D721Med (cell line): ENCODE results near the gene GIMAP8.

Experiments used
- DNase-seq: peaks from one replicate; pipeline ENCODE4 v3.0.0; 2011; ENCODE audit warnings: low spot score; ENCODE audit not compliant: insufficient read length
- FAIRE-seq: peaks from 2 replicates; lab custom pipeline; 2011; peaks lifted over from hg19 to GRCh38; lab: Jason Lieb, UNC
- TF ChIP-seq, protein P1 (sequence below): IDR thresholded peaks from 2 replicates; pipeline ENCODE4 v1.5.1; 2012; ENCODE audit warnings: mild to moderate bottlenecking, control low read depth; ENCODE audit not compliant: insufficient read depth; ENCODE audit errors: missing control alignments

Gene GIMAP8

DNA sequence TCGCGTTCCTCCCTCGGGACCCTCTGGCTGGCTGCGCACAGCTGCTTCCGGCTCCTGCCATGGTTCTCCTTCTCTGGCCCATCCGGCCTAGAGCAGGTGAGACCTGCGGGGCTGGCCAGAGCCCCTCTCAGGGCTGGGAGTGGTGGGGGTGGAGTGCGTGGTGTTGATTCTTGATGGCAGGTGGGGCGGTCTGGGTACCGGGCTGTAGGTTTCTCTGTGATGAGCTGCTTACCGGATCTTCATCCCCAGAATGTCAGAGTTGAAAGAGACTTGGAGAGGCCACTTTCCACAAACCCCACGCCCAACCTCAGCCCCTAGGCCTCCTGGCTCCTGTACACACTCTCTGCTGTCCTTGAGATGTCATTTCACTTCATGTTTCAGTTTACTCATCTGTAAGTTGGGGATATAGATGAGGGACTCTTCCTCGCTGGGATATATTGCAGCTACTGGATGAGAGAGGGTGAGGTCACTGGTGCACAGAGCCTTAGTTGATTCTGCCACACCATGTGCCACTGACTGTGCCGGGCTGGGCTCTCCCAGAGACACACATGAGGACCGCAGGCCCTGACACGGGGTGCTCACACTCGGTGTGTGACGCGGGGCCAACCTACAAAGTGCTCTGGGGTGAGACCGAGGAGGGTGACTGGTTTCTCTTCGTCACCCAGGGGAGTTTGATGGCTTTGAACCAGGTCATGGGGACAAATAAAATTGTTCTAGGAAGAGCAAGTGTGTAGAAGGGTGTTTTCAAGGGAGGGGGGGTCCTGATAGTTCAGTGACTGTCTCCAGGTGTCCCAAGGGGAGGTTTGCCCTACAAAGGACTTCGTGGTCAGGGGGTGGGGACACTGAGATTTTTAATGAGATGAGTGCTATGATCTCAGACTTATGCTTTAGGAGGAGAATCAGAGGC is 41.8 kb upstream of the GIMAP8 start:
- TF ChIP-seq, protein P1, sequence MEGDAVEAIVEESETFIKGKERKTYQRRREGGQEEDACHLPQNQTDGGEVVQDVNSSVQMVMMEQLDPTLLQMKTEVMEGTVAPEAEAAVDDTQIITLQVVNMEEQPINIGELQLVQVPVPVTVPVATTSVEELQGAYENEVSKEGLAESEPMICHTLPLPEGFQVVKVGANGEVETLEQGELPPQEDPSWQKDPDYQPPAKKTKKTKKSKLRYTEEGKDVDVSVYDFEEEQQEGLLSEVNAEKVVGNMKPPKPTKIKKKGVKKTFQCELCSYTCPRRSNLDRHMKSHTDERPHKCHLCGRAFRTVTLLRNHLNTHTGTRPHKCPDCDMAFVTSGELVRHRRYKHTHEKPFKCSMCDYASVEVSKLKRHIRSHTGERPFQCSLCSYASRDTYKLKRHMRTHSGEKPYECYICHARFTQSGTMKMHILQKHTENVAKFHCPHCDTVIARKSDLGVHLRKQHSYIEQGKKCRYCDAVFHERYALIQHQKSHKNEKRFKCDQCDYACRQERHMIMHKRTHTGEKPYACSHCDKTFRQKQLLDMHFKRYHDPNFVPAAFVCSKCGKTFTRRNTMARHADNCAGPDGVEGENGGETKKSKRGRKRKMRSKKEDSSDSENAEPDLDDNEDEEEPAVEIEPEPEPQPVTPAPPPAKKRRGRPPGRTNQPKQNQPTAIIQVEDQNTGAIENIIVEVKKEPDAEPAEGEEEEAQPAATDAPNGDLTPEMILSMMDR, result no peak
- DNase-seq (no peak), FAIRE-seq (no peak)

DNA sequence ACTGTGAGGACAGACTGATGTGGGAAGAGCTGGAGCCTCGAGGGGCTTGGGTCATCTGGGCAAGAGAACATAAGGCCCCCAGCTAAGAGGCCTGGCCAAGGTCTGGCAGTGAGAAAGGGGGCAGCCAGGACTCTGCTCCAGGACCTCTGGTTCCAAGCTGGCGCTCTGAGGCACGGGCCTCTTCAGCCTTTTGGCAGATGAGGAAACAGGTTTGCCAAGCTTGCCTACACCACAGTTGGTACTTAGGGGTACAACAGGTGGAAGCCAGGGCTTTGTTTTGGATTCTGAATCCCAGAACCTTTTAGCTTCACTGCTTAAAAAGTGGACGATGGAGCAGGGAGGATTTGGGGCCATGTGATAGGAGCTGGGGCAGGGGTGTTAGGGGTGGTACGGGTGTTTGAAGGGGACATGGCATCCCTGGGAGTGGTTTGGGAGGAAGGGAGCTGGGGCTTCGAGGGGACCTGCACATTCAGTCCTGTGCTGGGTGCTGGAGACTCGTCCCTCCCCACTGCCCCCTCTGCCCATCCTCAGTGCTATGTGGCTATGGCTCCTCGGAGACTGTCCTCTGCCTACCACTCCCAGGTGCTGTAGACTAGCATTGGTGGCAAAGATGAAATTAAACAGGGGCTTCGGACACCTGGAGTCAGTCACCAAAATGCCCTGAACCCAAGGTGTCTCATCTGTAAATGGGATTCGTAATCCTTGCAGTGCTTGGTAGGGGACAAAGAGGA is 41.0 kb upstream of the GIMAP8 start:
- TF ChIP-seq, protein P1, result no peak
- no peak for FAIRE-seq
- no peak for DNase-seq

DNA sequence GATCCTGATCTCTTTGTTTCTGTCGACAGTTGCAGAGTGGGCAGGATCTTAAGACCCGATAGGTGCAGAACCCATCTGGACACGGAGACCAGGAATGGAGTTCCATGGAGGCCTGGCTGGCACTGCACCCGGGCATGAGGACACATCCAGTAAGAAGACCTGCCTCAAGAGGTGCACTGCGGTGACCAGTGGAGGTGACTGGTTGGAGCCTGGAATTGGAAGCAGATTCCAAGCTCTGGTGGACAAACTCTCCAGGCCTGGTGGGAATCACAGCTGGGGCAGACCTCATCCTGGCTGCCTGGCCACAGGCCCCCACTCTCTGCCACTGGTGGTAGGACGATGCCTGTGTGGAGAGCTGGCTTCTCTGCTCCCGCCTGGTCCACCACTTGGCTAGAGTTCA is 40.3 kb upstream of the GIMAP8 start:
- TF ChIP-seq, protein P1, result no peak

DNA sequence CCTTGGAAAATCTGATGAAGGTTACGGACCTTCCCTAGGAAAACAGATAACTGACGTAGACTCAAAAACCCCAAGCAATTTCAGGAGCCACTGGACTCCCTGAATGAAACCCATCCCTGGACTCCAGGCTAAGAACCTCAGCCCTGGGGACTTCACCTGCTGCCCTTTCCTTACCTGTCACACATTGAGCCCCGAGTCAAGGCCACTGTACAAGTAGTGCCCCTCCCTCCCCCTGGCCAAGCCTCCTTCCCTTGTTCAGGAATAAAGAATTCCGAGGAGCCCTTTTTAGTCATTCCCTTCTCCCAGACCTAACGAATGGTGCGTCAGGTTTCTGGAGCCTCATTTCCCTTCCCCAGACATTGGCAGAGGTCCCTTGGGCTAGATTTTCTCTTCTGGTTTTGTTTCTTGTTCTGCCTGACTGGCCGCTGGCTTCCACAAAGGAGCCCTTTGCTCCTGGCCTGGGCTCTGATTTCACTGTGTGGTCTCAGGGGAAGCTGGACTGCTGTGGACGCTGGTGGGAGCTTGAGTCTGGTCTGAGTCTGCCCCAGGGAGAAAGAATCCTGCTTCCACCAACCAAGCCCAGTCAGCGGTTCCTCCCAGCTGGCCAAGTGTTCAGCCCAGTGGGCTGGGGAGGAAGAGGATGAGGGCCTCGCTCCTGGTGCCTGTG is 39.6 kb upstream of the GIMAP8 start:
- FAIRE-seq, result no peak
- DNase-seq, result no peak
- TF ChIP-seq, protein P1, result no peak

More for the DNA sequence above, 40.3 kb upstream of the GIMAP8 start:
- FAIRE-seq (no peak), DNase-seq (no peak)

DNA sequence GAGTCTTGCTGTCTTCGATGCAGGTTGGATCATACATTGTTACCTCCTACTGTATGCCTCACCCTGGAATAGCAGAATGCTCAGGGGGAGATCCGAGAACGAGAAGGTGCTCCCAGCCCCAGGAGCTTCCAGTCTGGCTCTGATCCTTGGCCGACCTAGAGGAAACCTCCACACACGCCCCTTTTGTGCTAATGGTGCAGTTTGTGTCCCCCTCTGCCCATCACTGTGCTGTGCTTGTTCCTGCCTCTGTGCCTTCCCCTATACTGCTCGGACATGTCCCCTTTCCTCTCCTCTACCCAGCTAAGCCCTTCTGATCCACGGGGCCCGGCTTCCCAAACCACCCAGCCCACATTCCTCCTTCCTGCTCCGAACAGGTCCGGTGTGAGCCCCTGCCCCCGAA is 38.8 kb upstream of the GIMAP8 start:
- no peak for DNase-seq
- no peak for FAIRE-seq
- TF ChIP-seq, protein P1, result no peak

DNA sequence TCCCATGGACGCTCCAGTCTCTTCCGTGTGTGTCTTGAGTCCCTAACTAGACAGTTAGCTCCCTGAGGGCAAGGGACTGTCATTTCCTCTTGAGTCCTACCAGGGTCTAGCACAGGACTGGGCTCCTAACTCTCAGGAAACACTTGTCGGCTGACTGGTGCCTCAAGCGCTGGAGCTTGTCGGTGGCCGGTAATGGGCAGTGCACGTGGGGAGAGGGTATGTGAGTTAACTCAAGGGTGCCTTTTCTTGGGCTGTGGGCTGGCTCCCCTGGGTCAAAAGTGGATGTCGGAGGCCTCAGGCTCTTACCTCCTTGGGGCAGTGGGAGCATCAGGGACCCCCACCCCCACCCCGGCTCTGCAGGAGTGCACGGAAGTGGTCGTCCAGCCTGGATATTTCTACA is 38.4 kb upstream of the GIMAP8 start:
- DNase-seq (no peak), FAIRE-seq (no peak)
- TF ChIP-seq, protein P1, result no peak
